Thyroid gland (tissue), 4 donors: ENCODE measurements around the gene RABL2B. TPM values are rescaled to one million over a fixed set of nuclear protein-coding genes. Genes with fewer than 3 reads are reported as not detected.

Experiments used
- DNase-seq, 2 donors: peaks; one replicate each; pipeline ENCODE4 v3.0.0-alpha.2; 2019
- H3K27ac ChIP-seq, 3 donors: fragments of 200-600 bp; sonication (generic); 1 replicate in 2 of 3; 2 replicates in 1 of 3; pipeline ENCODE4 v1.5.1; 2016 to 2019; ENCODE audit warnings: mild to moderate bottlenecking in 1 of 3, moderate library complexity in 1 of 3
- H3K27me3 ChIP-seq: fragments of 200-600 bp; sonication (generic); one replicate; pipeline ENCODE4 v1.5.1; 2019
- H3K36me3 ChIP-seq, 2 donors: fragments of 200-600 bp; sonication (generic); one replicate each; pipeline ENCODE4 v1.5.1; 2016 to 2019
- H3K4me1 ChIP-seq, 2 donors: fragments of 200-600 bp; sonication (generic); one replicate each; pipeline ENCODE4 v1.5.1; 2017 to 2019
- H3K4me3 ChIP-seq, 3 donors: fragments of 200-600 bp; sonication (generic); replicated peaks in 1 of 3; 1 replicate in 2 of 3; 2 replicates in 1 of 3; pipeline ENCODE4 v1.5.1; 2016; ENCODE audit warnings: mild to moderate bottlenecking in 1 of 3
- H3K9me3 ChIP-seq: fragments of 200-600 bp; sonication (generic); one replicate; pipeline ENCODE4 v1.5.1; 2017
- CTCF ChIP-seq, 6 experiments: fragments of 200-600 bp in 3 of 6; fragments of 450-650 bp in 3 of 6; sonication (generic) in 3 of 6; IDR thresholded peaks; one replicate each; pipeline ENCODE4 v1.5.1; 2016 to 2019; ENCODE audit warnings: antibody characterized with exemption in 6 of 6, mild to moderate bottlenecking in 2 of 6, inconsistent platforms in 1 of 6, moderate library complexity in 1 of 6
- POLR2A ChIP-seq, 2 donors: fragments of 450-650 bp; IDR thresholded peaks; one replicate each; pipeline ENCODE4 v1.6.1; 2017; ENCODE audit warnings: antibody characterized with exemption in 2 of 2, mild to moderate bottlenecking in 2 of 2, moderate library complexity in 1 of 2
- WGBS, 2 donors: methylation state at CpG; one replicate each; pipeline ENCODE4 v1.1.5; 2017; 5-methylcytosine and 5-hydroxymethylcytosine counted together
- intact Hi-C: fragments of 100-400 bp; cut with DNase I; formaldehyde crosslinking; loops from one replicate; pipeline ENCODE4 v1.15.1; 2023
- total RNA-seq, 4 donors: library from RNA; depleted of rRNA; stranded (reverse); fragments of >200 nt; gene quantifications; one replicate each; pipeline ENCODE4 v1.2.3, GENCODE V29; 2016

Gene RABL2B
- total RNA-seq, 4 donors from 2014 or later, result 20.7 to 29.3 (median 27.0) TPM

DNA sequence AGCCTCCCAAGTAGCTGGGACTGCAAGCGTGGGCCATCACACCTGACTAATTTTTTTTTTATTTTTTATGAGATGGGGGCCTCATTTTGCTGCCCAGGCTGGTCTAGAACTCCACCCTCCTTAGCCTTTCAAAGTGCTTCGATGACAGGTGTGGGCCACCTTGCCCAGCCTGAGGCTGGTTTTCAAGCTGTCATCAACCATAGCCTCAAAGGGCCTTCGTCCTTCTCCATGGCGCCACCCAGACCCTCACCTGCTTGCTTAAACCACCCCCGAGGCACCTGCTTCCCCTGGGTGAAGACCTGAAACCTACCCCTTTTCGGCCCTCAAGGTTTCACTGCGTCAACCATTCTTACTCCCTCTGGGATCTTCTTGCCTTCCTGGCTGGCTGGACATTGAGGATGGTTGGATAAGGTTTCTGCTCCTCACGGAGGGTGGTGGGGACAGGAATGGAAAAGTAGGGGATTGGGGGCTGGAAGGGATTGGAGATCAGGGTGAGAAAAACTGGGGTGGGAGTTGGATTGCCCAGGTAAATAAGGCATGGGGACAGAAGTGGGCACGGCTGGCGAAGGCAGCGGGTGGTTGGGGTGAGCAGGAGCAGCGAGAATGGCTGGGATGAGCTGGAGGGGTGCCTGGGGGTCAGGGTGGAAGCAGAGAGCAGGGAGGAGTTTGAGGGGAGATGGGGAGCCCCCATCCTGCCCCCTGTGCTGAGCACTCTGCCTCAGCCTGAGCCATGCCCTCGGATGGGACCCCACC is 48.3 kb downstream of the RABL2B start:
- H3K36me3 ChIP-seq, result no peaks in the 10 kb centered on the region
- H3K27me3 ChIP-seq, result no peaks in the 10 kb centered on the region
- H3K4me1 ChIP-seq, result peaks cover 0 to 11% of the 10 kb centered on the region in 2 donors
- TF ChIP-seq CTCF (IDR thresholded peaks at IDR 0.05), result no peak
- no peak for TF ChIP-seq POLR2A (IDR thresholded peaks at IDR 0.05)
- no peak for DNase-seq
- no peaks in the 10 kb centered on the region for H3K9me3 ChIP-seq
- H3K27ac ChIP-seq, result no peak overlapping the region
- WGBS, 2 donors, result 90 to 92% methylated on average over 13 of the region's 13 CpGs
- intact Hi-C loops, result no loop called here
- no peak overlapping the region for H3K4me3 ChIP-seq

DNA sequence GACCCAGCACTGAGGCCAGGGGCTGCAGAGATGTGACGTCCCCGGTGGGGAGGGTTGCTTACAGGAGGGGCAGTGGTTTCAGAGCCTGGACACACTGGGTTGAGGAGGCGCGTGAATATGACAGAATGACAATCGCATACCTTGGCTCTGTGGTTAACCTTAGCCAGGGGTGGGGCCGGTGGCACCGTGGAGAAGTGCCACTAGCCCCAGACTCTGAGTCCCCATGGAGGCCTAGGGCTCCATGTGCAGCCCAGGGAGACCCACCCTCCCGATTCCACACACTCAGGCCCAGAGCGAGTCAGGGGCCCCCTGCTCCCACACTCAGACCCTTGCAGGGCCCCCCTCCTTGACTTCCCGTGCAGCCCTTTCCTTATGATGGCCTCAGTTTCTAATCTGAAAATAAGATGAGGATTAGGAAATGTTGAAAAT is 49.1 kb downstream of the RABL2B start:
- 83 to 84% methylated on average over 10 of the region's 10 CpGs for WGBS, 2 donors
- Histone ChIP-seq H3K27me3 (no peaks in the 10 kb centered on the region), H3K4me1 (peaks cover 0 to 11% of the 10 kb centered on the region in 2 donors), H3K36me3 (no peaks in the 10 kb centered on the region), H3K27ac (no peak overlapping the region), H3K4me3 (no peak overlapping the region), H3K9me3 (no peaks in the 10 kb centered on the region)
- no peak for TF ChIP-seq POLR2A (IDR thresholded peaks at IDR 0.05)
- TF ChIP-seq CTCF (IDR thresholded peaks at IDR 0.05), result no peak
- intact Hi-C loops, result no loop called here
- no peak for DNase-seq

GRCh38 chr22:50733521-50734342 is 49.7 kb downstream of the RABL2B start:
- Histone ChIP-seq H3K4me3 (no peak overlapping the region), H3K27me3 (no peaks in the 10 kb centered on the region), H3K9me3 (no peaks in the 10 kb centered on the region), H3K4me1 (peaks cover 0 to 11% of the 10 kb centered on the region in 2 donors), H3K36me3 (no peaks in the 10 kb centered on the region), H3K27ac (no peak overlapping the region)
- no peak for DNase-seq
- intact Hi-C loops, result no loop called here
- WGBS, 2 donors, result 58 to 59% methylated on average over 22 of the region's 22 CpGs
- no peak for TF ChIP-seq POLR2A (IDR thresholded peaks at IDR 0.05)
- no peak for TF ChIP-seq CTCF (IDR thresholded peaks at IDR 0.05)

DNA sequence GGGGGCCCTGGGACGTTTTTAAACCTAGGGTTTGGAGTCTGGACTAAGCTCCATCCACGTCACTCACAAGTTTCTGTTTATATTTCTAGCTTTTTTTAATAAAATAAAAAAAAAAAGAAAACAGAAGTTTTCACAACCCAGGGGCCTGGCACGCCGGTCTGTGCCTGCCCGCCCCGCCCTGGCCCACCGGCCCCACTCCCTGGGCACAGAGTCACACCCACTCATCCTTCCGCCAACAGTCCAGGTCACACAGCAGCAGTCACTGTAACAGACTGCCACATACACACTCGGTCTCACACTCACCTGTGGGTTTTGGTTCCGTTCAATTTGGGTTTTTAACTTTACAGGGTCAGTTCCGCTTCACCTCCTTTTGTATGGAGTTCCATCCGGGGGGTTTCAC is 50.8 kb downstream of the RABL2B start:
- DNase-seq, result no peak

More for the DNA sequence above, 50.8 kb downstream of the RABL2B start:
- no peak overlapping the region for H3K27ac ChIP-seq
- H3K27me3 ChIP-seq, result no peaks in the 10 kb centered on the region
- no peaks in the 10 kb centered on the region for H3K36me3 ChIP-seq
- TF ChIP-seq CTCF (IDR thresholded peaks at IDR 0.05), result no peak
- no peak for TF ChIP-seq POLR2A (IDR thresholded peaks at IDR 0.05)
- intact Hi-C loops, result no loop called here
- H3K4me1 ChIP-seq, result peaks cover 0 to 11% of the 10 kb centered on the region in 2 donors
- H3K9me3 ChIP-seq, result no peaks in the 10 kb centered on the region
- WGBS, 2 donors, result 73 to 79% methylated on average over 12 of the region's 12 CpGs
- no peak overlapping the region for H3K4me3 ChIP-seq
